MM.1S (cell line): Measurements from ENCODE around the gene TP73.

Experiments used
- CTCF ChIP-seq: fragments of 300-600 bp; sonication (generic); IDR thresholded peaks from 2 replicates; pipeline ENCODE4 v1.5.1; 2016; ENCODE audit warnings: antibody characterized with exemption, low read length, mixed read lengths
- EZH2 ChIP-seq: fragments of 300-600 bp; sonication (generic); optimal IDR thresholded peaks from 2 replicates; pipeline ENCODE3; 2017; ENCODE audit warnings: low read depth, mild to moderate bottlenecking, antibody characterized with exemption, low read length, mixed read lengths

GRCh38 chr1:3678361-3679097, 26.2 kb downstream of the TP73 start:
- TF ChIP-seq CTCF (no peak), EZH2 (no peak)
